ENCODE measurements around the gene ERC1.
"Not testable (repeated sequence)": the region's sequence is repeated elsewhere in the genome, so short reads cannot be mapped to it uniquely, and the experiment has no call there.

The ERC1 gene

GRCh38 chr12:1212526-1212925 lies 221.5 kb downstream of the ERC1 start:
- no peak for DNase-seq (ENCODE audit: low read depth, low spot score)
- no peak overlapping the region for H3K27ac ChIP-seq

- DNase-seq (ENCODE audit: low read depth, low spot score), result no peak
These were observed 222.2 kb downstream of the ERC1 start for GRCh38 chr12:1213205-1213604.

GRCh38 chr12:1213618-1214205 lies 222.7 kb downstream of the ERC1 start:
- DNase-seq (ENCODE audit: low read depth, low spot score), result no peak
- no peak overlapping the region for H3K27ac ChIP-seq

More at GRCh38 chr12:1213205-1213604, 222.2 kb downstream of the ERC1 start:
- H3K27ac ChIP-seq, result no peak overlapping the region

- DNase-seq (ENCODE audit: low read depth, low spot score), result no peak
- peak overlapping the region; percentile 87 for H3K27ac ChIP-seq
These were observed 225.5 kb downstream of the ERC1 start for GRCh38 chr12:1216560-1216959.

DNA sequence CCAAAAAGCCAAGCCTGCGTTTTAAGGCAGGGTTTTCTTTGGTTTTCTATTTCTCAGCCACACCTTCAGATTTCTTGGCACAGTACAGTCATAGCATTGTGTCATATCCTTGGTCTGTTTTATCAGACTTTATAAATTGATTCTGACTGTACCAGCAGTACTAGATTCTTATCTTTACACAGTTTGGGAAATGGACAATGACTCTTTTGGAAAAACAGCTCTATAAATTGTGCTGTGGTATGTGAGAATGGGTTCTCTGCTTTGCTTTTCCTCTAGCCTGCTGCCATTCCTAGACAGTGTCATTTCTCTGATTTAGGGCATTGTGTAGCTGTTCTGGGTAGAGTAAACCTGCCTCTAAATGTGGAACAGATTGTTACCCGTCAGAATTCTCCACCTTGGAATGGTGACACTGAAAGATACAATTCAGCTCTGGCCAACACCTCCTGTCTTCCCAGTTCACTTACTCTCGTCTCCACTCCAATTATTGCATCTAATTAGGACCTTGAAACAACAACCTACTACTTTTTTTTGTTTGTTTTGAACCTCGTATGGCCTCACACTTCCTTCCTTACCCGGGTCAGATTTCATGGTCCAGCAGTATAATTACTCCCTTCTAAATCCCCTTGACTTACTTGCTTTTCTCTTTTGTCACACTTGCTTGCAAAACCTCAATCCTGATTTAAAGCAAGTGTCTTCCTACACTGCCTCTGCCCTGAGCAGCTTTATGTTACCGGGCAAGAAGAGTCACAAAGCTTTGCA lies 226.3 kb downstream of the ERC1 start:
- peak; percentile 64 for DNase-seq (ENCODE audit: low read depth, low spot score)
- peak overlapping the region; percentile 87 for H3K27ac ChIP-seq

DNA sequence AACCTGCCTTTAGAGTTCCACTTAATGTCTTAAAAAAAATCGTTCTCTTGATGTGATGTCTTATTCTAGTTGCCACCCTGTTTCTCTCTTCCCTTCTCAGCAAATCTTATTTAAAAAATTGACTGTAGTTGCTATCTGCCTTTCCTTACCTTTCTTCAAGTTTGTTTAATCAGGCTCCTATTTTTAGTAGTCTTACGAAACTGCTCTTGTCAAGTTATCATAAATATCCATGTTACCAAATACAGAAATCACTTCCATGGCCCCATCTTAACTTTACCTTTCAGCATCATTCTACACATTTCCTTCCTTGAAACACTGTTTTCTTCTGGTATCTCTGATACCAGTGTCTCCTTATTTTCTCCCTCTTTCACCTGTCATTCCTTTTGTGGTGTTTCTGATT lies 227.3 kb downstream of the ERC1 start:
- DNase-seq (ENCODE audit: low read depth, low spot score), result no peak
- H3K27ac ChIP-seq, result no peak overlapping the region

- H3K27ac ChIP-seq, result no peak overlapping the region
- DNase-seq (ENCODE audit: low read depth, low spot score), result no peak
These were observed 229.4 kb downstream of the ERC1 start for GRCh38 chr12:1220127-1221092.

GRCh38 chr12:1222858-1223639 lies 232.0 kb downstream of the ERC1 start:
- no peak for DNase-seq (ENCODE audit: low read depth, low spot score)
- no peak overlapping the region for H3K27ac ChIP-seq

- no peak for DNase-seq (ENCODE audit: low read depth, low spot score)
- no peak overlapping the region for H3K27ac ChIP-seq
These were observed 235.9 kb downstream of the ERC1 start for GRCh38 chr12:1226951-1227350.

DNA sequence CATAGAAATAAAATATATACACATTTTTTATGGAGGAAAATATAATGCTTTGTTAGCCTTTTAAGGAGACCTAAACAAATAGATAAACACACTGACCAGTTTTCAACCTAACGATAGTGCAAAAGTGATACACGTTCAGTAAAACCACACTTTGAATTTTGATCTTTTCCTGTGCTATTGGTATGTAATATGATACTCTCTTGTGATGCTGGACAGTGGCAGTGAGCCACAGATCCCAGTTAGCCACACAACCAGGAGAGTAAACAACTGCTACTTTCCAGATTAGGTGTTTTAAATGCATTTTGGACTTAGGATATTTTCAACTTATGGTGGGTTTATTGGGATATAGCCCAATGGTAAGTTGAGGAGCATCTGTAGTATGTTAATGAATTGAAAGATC lies 243.1 kb downstream of the ERC1 start:
- no peak overlapping the region for H3K27ac ChIP-seq
- DNase-seq (ENCODE audit: low read depth, low spot score), result no peak

- DNase-seq (ENCODE audit: low read depth, low spot score), result no peak
- H3K27ac ChIP-seq, result peak overlapping the region; percentile 3
These were observed 255.6 kb downstream of the ERC1 start for GRCh38 chr12:1246637-1247036.

- DNase-seq (ENCODE audit: low read depth, low spot score), result peak; percentile 0
- peak overlapping the region; percentile 4 for H3K27ac ChIP-seq
These were observed 259.6 kb downstream of the ERC1 start for GRCh38 chr12:1250641-1251040.

DNA sequence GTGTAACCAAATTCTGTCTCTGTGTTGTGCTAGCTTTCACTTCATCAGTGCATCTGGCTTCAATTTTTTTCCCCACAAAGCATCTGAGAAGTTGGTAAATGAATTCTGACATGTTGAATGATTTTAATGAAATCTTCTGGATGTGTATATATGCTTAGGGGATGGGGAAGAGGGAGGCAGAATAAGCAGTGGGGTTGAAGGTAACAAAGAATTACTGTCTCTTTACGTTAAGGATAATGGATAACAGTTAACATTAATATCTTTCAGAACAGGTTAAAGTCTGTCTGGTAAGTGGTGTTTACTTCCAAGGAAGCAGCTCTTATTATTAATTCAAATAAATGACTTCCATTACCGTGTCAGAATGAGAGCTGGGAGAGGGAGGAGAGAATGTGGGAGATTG lies 261.7 kb downstream of the ERC1 start:
- no peak for DNase-seq (ENCODE audit: low read depth, low spot score)
- H3K27ac ChIP-seq, result no peak overlapping the region

GRCh38 chr12:1255125-1255524 lies 264.1 kb downstream of the ERC1 start:
- not testable (repeated sequence) for DNase-seq (ENCODE audit: low read depth, low spot score); H3K27ac ChIP-seq

GRCh38 chr12:1255854-1256253 lies 264.8 kb downstream of the ERC1 start:
- not testable (repeated sequence) for DNase-seq (ENCODE audit: low read depth, low spot score)

GRCh38 chr12:1256285-1256684 lies 265.3 kb downstream of the ERC1 start:
- DNase-seq (ENCODE audit: low read depth, low spot score), result no peak
- no peak overlapping the region for H3K27ac ChIP-seq

More at GRCh38 chr12:1255854-1256253, 264.8 kb downstream of the ERC1 start:
- H3K27ac ChIP-seq, result not testable (repeated sequence)

DNA sequence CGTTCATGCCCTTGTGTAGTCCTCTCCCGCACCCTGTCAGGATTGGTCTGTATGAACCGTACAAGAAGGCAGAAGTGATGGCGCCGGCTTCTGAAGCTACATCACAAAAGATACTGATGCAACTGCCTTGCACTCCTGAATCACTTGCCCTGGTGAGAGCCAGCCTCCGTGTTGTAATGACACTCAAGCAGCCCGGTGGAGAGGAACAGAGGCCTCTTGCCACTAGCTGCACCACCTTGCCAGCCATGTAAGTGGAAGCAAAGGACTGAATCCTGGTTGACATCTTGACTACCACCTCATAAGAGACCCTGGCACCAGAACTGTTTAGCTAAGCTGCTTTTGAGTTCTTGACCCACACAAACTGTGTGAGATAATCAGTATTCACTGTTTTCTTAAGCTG lies 266.0 kb downstream of the ERC1 start:
- no peak for DNase-seq (ENCODE audit: low read depth, low spot score)
- no peak overlapping the region for H3K27ac ChIP-seq

GRCh38 chr12:1262011-1262410 lies 271.0 kb downstream of the ERC1 start:
- H3K27ac ChIP-seq, result no peak overlapping the region
- DNase-seq (ENCODE audit: low read depth, low spot score), result no peak

GRCh38 chr12:1267243-1267642 lies 276.2 kb downstream of the ERC1 start:
- H3K27ac ChIP-seq, result no peak overlapping the region
- no peak for DNase-seq (ENCODE audit: low read depth, low spot score)

DNA sequence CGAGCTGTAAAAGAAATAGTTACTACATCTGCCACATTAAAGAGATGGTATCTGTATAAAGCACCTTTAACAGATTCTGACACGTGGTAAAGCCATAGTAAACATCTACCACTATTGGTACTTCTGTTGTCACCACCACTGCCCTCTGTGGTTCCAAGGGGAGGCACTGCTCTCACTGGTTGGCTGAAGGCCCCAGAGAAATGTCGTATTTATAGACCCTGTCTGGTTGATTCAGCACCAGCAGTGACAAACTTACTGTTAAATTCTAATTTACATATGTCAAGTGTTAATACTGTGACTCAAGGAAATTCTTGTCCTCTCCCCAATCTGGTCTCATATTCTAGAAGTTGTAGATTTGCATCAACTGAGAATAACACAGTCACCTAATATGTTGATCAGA lies 281.1 kb downstream of the ERC1 start:
- DNase-seq (ENCODE audit: low read depth, low spot score), result no peak
- no peak overlapping the region for H3K27ac ChIP-seq

All from epithelial cell of prostate (primary cell).